HFF-Myc (cell line): Measurements from ENCODE around the gene OSBPL5.

Experiments
- DNase-seq: peaks from one replicate; pipeline ENCODE4 v3.0.0-alpha.2; 2011; ENCODE audit warnings: low read depth; ENCODE audit errors: extremely low read depth
- H3K4me3 ChIP-seq: replicated peaks from 2 replicates; pipeline ENCODE4 v1.5.1; 2011; ENCODE audit warnings: low read depth, mild to moderate bottlenecking, control low read depth, low read length
- CTCF ChIP-seq: IDR thresholded peaks from 2 replicates; pipeline ENCODE4 v1.5.1; 2012; ENCODE audit warnings: mild to moderate bottlenecking, low read depth, low read length, control low read depth; ENCODE audit errors: missing control alignments

OSBPL5 gene

DNA sequence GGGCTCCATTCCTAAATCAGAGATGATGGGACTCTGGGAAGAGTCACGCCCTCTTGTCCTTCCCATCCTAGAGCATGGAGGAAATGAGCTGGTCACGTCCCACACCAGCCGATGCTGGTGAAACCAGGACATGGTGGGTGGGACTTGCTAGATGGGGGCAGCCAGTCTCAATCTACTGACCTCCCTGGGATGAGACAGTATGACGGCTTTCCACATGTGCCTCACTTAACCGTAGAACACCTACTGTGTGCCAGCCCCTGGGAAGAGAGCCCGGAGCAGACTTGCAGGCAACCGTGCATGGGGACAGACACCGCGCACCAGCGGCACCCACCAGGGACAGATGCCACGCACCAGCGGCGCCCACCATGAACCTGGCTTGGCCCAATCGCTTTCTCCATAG, 3.8 kb downstream of the OSBPL5 start:
- DNase-seq: no peak
- peak overlapping the region; percentile 51; the same call in 1 of the 2 replicates for H3K4me3 ChIP-seq
- TF ChIP-seq CTCF: no peak

DNA sequence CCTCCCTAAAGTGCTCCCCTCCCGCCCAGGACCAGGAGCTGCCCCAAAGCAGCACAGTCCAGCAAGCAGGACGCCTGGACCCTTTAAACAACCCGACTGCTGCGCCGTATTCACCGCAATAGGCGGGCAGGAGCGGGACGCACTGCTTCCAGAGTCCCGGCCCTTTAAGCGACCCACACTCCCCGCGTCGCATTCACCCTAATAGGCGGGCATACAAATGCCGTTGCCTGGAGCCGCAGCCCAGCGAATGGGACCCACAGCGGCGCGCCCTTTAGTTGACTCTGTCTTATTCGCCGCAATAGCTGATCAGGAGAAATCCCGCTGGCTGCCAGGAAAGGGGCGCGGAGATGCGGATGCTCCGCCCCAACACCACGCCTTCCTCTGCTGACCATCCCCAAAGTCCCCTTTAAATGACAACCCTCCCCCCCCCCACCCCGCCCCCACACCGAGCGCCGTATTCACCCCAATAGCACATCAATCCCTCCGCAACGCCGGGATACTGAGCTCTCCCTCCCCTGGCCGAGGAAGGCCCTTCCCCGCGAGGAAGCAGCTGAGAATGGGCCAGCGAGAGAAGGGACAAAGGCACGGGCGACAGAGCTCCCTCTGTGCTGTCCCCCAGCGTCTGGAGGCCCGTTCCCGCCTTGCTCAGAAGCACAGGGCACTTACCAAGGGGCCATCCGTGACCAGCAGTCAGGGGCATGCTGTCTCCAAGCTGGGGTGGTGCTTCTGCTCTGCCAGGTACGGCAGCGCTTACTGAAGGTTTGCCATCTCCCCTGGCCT, 4.7 kb downstream of the OSBPL5 start:
- H3K4me3 ChIP-seq: peak overlapping the region; percentile 51
- no peak for TF ChIP-seq CTCF
- DNase-seq: peak; percentile 75

- DNase-seq: no peak
- H3K4me3 ChIP-seq: peak overlapping the region; percentile 51
- TF ChIP-seq CTCF: no peak
Observed at GRCh38 chr11:3159296-3160190, 5.6 kb downstream of the OSBPL5 start.

DNA sequence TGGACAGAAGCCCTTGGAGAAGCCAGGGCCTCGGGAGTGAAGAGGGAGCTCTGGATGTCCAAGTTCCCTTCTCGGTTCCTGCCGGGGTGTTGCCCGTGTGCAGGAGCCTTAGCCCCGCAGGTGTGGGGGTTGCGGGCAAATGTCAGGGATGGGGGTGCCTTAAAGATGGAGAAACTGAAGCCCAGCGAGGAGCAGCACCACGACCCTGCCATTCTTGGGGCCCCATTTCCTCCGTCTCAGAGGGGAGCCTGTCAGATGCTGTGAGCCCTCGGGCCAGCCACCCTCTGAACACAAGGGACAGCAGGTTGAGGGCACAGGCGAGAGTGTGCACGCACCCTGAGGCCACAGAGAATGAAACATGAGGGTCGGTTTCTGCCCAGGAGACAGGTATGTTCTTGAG, 6.3 kb downstream of the OSBPL5 start:
- no peak for DNase-seq
- TF ChIP-seq CTCF: no peak
- no peak overlapping the region for H3K4me3 ChIP-seq

DNA sequence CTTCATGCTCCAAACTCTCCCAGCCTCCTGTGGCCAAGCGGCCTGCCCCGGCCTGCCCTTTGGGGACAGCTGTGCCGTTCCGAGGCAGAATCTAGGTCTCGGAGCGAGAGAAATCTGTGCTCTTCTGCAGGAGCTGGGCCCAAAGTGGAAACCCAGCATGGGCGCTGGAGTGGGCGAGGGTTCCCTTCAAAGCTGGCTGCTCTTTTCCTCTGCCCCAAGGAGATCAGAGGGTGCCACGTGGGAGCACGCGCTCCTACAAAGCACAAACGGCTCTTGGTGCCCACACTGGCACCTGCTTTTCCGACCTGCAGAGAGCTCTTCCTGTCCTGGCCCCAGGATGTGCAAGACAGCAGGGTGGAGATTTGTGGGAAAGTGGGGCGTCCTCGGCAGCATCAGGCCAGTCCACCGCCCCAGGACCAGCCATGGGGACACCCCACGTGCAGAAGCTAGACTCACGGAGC, 6.9 kb downstream of the OSBPL5 start:
- DNase-seq: no peak
- TF ChIP-seq CTCF: no peak
- no peak overlapping the region for H3K4me3 ChIP-seq

DNA sequence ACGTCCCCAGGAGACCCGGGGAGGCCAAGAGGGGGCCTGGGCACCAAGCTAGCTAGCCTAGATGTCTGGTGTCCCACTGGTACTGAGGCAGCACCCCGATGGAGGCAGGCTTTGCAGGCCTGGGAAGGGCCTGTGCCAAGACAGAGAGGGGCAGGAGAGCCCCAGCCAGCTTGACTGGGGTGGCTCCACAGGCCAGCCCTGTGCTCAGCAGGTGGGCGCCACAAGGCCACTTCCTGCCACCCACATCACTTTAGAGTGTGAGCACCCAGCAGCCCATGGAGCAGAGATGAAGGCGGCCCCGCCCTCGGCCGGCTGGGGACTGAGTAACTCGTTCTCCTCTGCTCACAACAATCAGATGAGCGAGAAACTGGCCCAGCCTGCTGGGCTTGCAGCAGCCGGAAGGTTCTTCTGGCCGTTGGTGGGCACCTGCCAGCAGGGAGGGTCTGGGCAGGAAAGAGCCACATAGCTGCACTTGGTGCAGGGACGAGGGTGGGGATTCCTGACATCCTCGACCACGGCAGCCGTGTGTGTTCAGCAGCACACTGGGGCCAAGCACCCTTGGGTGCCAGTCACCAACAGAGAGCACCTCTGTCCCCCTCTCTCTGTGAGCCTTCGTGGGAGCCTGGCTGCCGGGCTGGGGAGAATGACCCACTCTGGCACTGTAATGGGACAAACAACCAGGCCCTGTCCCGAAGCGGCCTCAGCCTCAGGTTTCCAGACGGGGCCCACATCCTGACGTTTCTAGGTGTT, 7.6 kb downstream of the OSBPL5 start:
- no peak for TF ChIP-seq CTCF
- H3K4me3 ChIP-seq: no peak overlapping the region
- no peak for DNase-seq
